DND-41 (cell line): ENCODE data around the gene SYNGR3.

Experiments
- ATAC-seq: fragments of 200-7000 bp; cut with Tn5 transposase; 3 replicates; pipeline ENCODE4 v1.9.1; 2021; ENCODE audit warnings: low read depth; ENCODE audit not compliant: insufficient read depth
- DNase-seq: peaks from one replicate; pipeline ENCODE4 v3.0.0-alpha.2; 2020
- H2AFZ ChIP-seq: 2 replicates; pipeline ENCODE4 v1.6.0; 2012; ENCODE audit warnings: low read depth, low read length
- H3K27ac ChIP-seq: 2 replicates; pipeline ENCODE4 v1.5.1; 2012; ENCODE audit warnings: low read length, inconsistent platforms
- H3K27me3 ChIP-seq: fragments of 200-600 bp; sonication (generic); 2 replicates; pipeline ENCODE4 v1.6.0; 2012; ENCODE audit warnings: low read length, mild to moderate bottlenecking, inconsistent platforms; ENCODE audit not compliant: insufficient read depth, poor library complexity
- H3K36me3 ChIP-seq: 2 replicates; pipeline ENCODE4 v1.5.1; 2012; ENCODE audit warnings: low read length, inconsistent platforms; ENCODE audit not compliant: insufficient read depth
- H3K4me1 ChIP-seq: 2 replicates; pipeline ENCODE4 v1.5.1; 2012; ENCODE audit warnings: mild to moderate bottlenecking, low read length; ENCODE audit not compliant: insufficient read depth
- H3K4me2 ChIP-seq: 2 replicates; pipeline ENCODE4 v1.6.0; 2012; ENCODE audit warnings: mild to moderate bottlenecking, moderate library complexity, low read length, inconsistent platforms; ENCODE audit not compliant: insufficient read depth
- H3K4me3 ChIP-seq, 2 experiments: fragments of 200-600 bp in 1 of 2; shearing (Covaris generic) in 1 of 2; 2 replicates each; pipeline ENCODE4 v1.5.1; 2012 to 2016; ENCODE audit warnings: inconsistent platforms in 2 of 2, low read length in 2 of 2, mild to moderate bottlenecking in 2 of 2, low read depth in 1 of 2, moderate library complexity in 1 of 2
- H3K79me2 ChIP-seq: 2 replicates; pipeline ENCODE4 v1.6.0; 2012; ENCODE audit warnings: low read length, inconsistent platforms; ENCODE audit not compliant: insufficient read depth
- H3K9ac ChIP-seq: 2 replicates; pipeline ENCODE4 v1.6.0; 2012; ENCODE audit warnings: low read depth, mild to moderate bottlenecking, inconsistent platforms, low read length, moderate library complexity
- H3K9me3 ChIP-seq: 2 replicates; pipeline ENCODE4 v1.5.1; 2012; ENCODE audit warnings: low read length, moderate library complexity, mild to moderate bottlenecking, inconsistent platforms; ENCODE audit not compliant: insufficient read depth, severe bottlenecking
- H4K20me1 ChIP-seq: 2 replicates; pipeline ENCODE4 v1.6.0; 2012; ENCODE audit warnings: low read length; ENCODE audit not compliant: insufficient read depth
- CTCF ChIP-seq: IDR thresholded peaks from 2 replicates; pipeline ENCODE4 v1.5.1; 2012; ENCODE audit warnings: borderline replicate concordance, low read length, moderate library complexity, mild to moderate bottlenecking; ENCODE audit not compliant: poor library complexity, severe bottlenecking; ENCODE audit errors: extremely low read depth
- EZH2 ChIP-seq: IDR thresholded peaks from 3 replicates; pipeline ENCODE4 v1.6.1; 2012; ENCODE audit warnings: borderline replicate concordance, low read depth, mild to moderate bottlenecking, moderate library complexity, low read length, inconsistent platforms; ENCODE audit not compliant: severe bottlenecking

Gene SYNGR3

GRCh38 chr16:1991588-1991947, 1.8 kb downstream of the SYNGR3 start:
- no peak overlapping the region for H3K27ac ChIP-seq
- ATAC-seq = no peak
- no peak for DNase-seq
- no peak for TF ChIP-seq EZH2
- TF ChIP-seq CTCF = no peak
- peaks cover under 1% of the 10 kb centered on the region; the same call in 1 of the 2 replicates for H3K36me3 ChIP-seq
- H3K9ac ChIP-seq = no peak overlapping the region
- no peaks in the 10 kb centered on the region for H3K27me3 ChIP-seq
- H3K79me2 ChIP-seq = no peaks in the 10 kb centered on the region
- no peaks in the 10 kb centered on the region for H3K4me1 ChIP-seq
- H3K4me2 ChIP-seq = no peak overlapping the region
- H4K20me1 ChIP-seq = no peaks in the 10 kb centered on the region
- no peak overlapping the region for H3K4me3 ChIP-seq
- H3K9me3 ChIP-seq = no peaks in the 10 kb centered on the region
- H2AFZ ChIP-seq = no peak overlapping the region

GRCh38 chr16:1991948-1992703, 2.4 kb downstream of the SYNGR3 start:
- H3K4me2 ChIP-seq = no peak overlapping the region
- ATAC-seq = no peak
- no peak for DNase-seq
- no peaks in the 10 kb centered on the region for H3K4me1 ChIP-seq
- H4K20me1 ChIP-seq = 0 out of 2 replicates have a peak, but pooled peaks cover 5% of the 10 kb centered on the region
- no peaks in the 10 kb centered on the region for H3K27me3 ChIP-seq
- H3K79me2 ChIP-seq = no peaks in the 10 kb centered on the region
- H3K4me3 ChIP-seq = no peak overlapping the region
- H3K9ac ChIP-seq = no peak overlapping the region
- H3K27ac ChIP-seq = no peak overlapping the region
- peaks cover 6% of the 10 kb centered on the region; the same call in 1 of the 2 replicates for H3K36me3 ChIP-seq
- H3K9me3 ChIP-seq = no peaks in the 10 kb centered on the region
- TF ChIP-seq CTCF (no peak), EZH2 (no peak)
- no peak overlapping the region for H2AFZ ChIP-seq

- no peaks in the 10 kb centered on the region for H3K27me3 ChIP-seq
Observed at GRCh38 chr16:1992704-1993317, 3.0 kb downstream of the SYNGR3 start.

More at GRCh38 chr16:1992704-1993317, 3.0 kb downstream of the SYNGR3 start:
- Histone ChIP-seq H3K9me3 (no peaks in the 10 kb centered on the region), H3K9ac (no peak overlapping the region), H3K79me2 (no peaks in the 10 kb centered on the region), H3K4me3 (no peak overlapping the region), H2AFZ (no peak overlapping the region), H3K36me3 (peaks cover 10% of the 10 kb centered on the region), H3K4me1 (no peaks in the 10 kb centered on the region), H3K4me2 (no peak overlapping the region), H3K27ac (no peak overlapping the region), H4K20me1 (0 out of 2 replicates have a peak, but pooled peaks cover 5% of the 10 kb centered on the region)
- ATAC-seq = no peak
- TF ChIP-seq EZH2 (no peak), CTCF (no peak)
- DNase-seq = no peak
